Fibroblast of upper back skin (primary cell): ENCODE data around the gene AHNAK2.

Source experiments
- DNase-seq: peaks from one replicate; pipeline ENCODE4 v3.0.0-alpha.2; 2013

The AHNAK2 gene

GRCh38 chr14:104936361-104937155, 41.6 kb downstream of the AHNAK2 start:
- no peak for DNase-seq

- DNase-seq, result no peak
These were observed 42.2 kb downstream of the AHNAK2 start for GRCh38 chr14:104935955-104936354.

- DNase-seq, result no peak
These were observed 43.0 kb downstream of the AHNAK2 start for GRCh38 chr14:104935026-104935650.

GRCh38 chr14:104933746-104934733, 44.1 kb downstream of the AHNAK2 start:
- no peak for DNase-seq

GRCh38 chr14:104932676-104933631, 45.2 kb downstream of the AHNAK2 start:
- DNase-seq, result peak; percentile 79

- DNase-seq, result no peak
These were observed 46.2 kb downstream of the AHNAK2 start for GRCh38 chr14:104931771-104932675.

GRCh38 chr14:104931304-104931770, 46.8 kb downstream of the AHNAK2 start:
- DNase-seq, result no peak

- no peak for DNase-seq
These were observed 47.5 kb downstream of the AHNAK2 start for GRCh38 chr14:104930526-104931303.

GRCh38 chr14:104929268-104930230, 48.6 kb downstream of the AHNAK2 start:
- DNase-seq, result no peak

GRCh38 chr14:104928391-104929133, 49.6 kb downstream of the AHNAK2 start:
- DNase-seq, result no peak

- no peak for DNase-seq
These were observed 50.3 kb downstream of the AHNAK2 start for GRCh38 chr14:104927901-104928300.

GRCh38 chr14:104927432-104927816, 50.8 kb downstream of the AHNAK2 start:
- no peak for DNase-seq

- DNase-seq, result no peak
These were observed 51.3 kb downstream of the AHNAK2 start for GRCh38 chr14:104926619-104927431.

- DNase-seq, result no peak
These were observed 52.1 kb downstream of the AHNAK2 start for GRCh38 chr14:104925855-104926609.

- DNase-seq, result no peak
These were observed 52.8 kb downstream of the AHNAK2 start for GRCh38 chr14:104925214-104925854.
